Right ventricle myocardium superior (tissue), 1 donor: Measurements from ENCODE around the gene DPYD. TPM values are rescaled to one million over a fixed set of nuclear protein-coding genes. Genes with fewer than 3 reads are reported as not detected.
A peak's percentile ranks its signal among the peaks of the same experiment; 100 is the strongest.

Experiments used
- ATAC-seq: fragments of 200-7000 bp; cut with Tn5 transposase; one replicate; pipeline ENCODE4 v1.9.1; 2020; ENCODE audit warnings: mild to moderate bottlenecking; ENCODE audit not compliant: poor library complexity
- DNase-seq: peaks from one replicate; pipeline ENCODE4 v3.0.0-alpha.2; 2020
- intact Hi-C: fragments of 100-400 bp; cut with DNase I; formaldehyde crosslinking; loops from one replicate; pipeline ENCODE4 v1.11.2; 2022
- total RNA-seq: library from RNA; stranded (reverse); fragmentation: NEBNext Ultra II Directional; extraction: Animal tissue kit (Norgen Biotek cat#: 25700); gene quantifications from one replicate; pipeline ENCODE4 v1.2.1, GENCODE V29; 2021
- donor health status: DM: no; HTN: yes; CAD: no; lungs with severe emphysema.

Gene DPYD
- total RNA-seq, 1 donor from 2014 or later = 10.3 TPM

GRCh38 chr1:97451046-97451826 lies 469.6 kb downstream of the DPYD start:
- ATAC-seq (no peak), DNase-seq (no peak)
- intact Hi-C loops = no loop called here

DNA sequence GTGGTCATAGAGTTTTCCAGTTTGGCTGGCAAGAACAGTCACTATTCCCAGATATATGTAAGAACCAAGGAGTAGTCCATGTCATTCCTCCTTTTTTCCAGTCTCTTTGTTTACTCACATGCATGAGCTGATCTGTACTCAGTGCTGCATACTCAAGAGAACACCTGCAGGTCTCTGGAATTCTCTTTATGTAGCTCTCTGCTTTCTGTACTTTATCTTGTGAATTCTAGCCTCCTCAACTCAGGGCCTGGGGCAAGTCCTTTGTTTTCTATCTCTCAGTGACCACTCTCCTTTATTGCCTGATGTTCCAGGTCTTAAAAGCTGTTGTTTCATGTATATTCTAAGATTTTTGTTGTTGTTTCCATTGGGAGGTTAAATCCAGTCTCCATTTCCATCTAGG lies 478.9 kb downstream of the DPYD start:
- intact Hi-C loops = no loop called here
- no peak for DNase-seq
- ATAC-seq = no peak

GRCh38 chr1:97433824-97434177 lies 487.0 kb downstream of the DPYD start:
- ATAC-seq (no peak), DNase-seq (no peak)
- intact Hi-C loops = no loop called here

DNA sequence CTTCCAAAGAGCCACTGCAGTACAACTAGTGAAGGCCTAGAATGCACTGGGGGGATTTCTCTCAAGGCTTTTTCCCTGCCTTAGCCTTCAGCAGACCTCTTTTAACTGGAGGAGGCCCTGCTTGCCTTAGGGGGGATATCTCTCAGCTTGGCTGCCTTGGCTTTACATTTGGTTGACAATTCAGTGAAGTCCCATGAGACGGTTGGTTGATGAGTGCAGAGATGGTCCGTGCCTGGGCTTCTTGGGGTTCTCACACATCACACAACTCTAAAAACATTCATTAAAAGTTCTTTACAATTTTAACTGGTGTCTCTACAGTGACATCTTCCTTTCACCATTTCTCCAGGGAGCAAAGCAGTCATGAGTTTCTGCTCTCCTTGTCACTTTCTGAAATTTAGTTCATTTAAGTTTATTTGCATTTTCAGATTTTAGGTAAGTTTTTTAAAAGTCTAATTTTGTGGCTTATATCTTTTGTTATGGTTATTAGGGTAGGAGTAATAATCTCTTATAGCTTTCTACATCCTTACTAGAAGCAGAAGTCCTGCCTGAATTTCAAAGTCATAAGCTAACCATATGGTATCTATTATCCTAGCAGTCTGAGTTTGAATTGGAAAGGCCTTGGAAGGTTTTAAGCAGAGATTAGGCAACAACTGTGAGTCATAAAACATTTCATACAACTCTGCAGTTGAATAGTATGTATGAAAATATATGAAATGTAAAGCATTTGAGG lies 487.6 kb downstream of the DPYD start:
- DNase-seq (no peak), ATAC-seq (peak; percentile 49)
- intact Hi-C loops = no loop called here

GRCh38 chr1:97427371-97427770 lies 493.5 kb downstream of the DPYD start:
- intact Hi-C loops = no loop called here
- DNase-seq (no peak), ATAC-seq (no peak)

DNA sequence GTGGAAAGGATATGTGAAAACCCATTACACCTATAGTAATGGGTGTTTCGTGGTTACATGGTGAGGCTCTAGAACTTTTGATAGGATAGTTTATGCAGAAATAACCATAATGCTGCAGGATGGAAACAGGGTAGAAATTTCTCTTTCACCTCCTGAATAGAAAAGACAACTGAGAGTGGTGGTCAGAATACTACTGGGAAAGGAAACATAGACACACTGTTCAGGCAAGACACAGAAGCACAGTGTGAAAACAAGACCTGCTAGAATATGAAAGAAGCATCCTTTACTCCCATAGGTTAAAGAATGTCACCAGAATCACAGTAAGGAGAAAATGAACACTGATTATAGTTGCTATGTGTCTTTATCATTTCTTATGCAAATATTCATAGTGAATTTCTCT lies 496.6 kb downstream of the DPYD start:
- ATAC-seq = no peak
- intact Hi-C loops = no loop called here
- no peak for DNase-seq

- no peak for ATAC-seq
- intact Hi-C loops = no loop called here
- no peak for DNase-seq
Measured at GRCh38 chr1:97423403-97423802, 497.4 kb downstream of the DPYD start.

- ATAC-seq (no peak), DNase-seq (no peak)
- intact Hi-C loops = no loop called here
Measured at GRCh38 chr1:97417661-97418060, 503.2 kb downstream of the DPYD start.

DNA sequence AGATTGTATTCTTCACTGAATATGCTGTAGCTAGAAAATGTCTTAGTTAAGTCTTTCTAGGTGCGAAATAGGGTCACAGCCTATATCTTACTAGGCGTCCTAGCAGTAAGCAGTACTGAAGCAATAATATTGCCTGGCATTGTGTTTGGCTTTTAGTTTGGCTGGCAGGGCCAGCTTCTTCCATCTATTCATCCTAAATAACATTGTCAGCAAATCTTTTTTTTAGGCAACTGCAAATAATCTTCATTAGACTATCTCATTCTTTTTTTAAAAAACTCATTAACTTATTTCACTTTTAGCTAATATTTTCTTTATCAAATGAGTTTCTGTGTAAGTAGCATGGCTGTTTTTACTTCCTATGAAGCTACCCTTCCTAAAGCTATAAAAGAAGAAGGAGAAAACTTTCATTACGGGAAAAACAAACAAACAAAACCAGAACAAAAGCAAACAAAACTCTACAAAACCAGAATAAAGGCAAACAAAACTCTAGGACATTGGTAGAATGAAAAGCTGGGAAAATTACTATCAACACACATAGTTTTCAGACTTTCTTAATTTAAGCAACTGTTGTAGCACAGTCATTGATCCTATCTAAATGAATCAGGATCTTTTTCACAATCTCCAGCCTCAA lies 506.0 kb downstream of the DPYD start:
- intact Hi-C loops = no loop called here
- DNase-seq (no peak), ATAC-seq (no peak)

- DNase-seq = no peak
- intact Hi-C loops = no loop called here
- no peak for ATAC-seq
Measured at GRCh38 chr1:97412737-97413136, 508.1 kb downstream of the DPYD start.

- ATAC-seq = no peak
- intact Hi-C loops = no loop called here
Measured at GRCh38 chr1:97412166-97412565, 508.7 kb downstream of the DPYD start.

GRCh38 chr1:97396463-97396862 lies 524.4 kb downstream of the DPYD start:
- intact Hi-C loops = no loop called here
- DNase-seq (no peak), ATAC-seq (no peak)

More at GRCh38 chr1:97412166-97412565, 508.7 kb downstream of the DPYD start:
- no peak for DNase-seq

GRCh38 chr1:97392701-97393100 lies 528.1 kb downstream of the DPYD start:
- intact Hi-C loops = no loop called here
- ATAC-seq (no peak), DNase-seq (no peak)

- DNase-seq (no peak), ATAC-seq (no peak)
- intact Hi-C loops = no loop called here
Measured at GRCh38 chr1:97385536-97386277, 535.1 kb downstream of the DPYD start.

- intact Hi-C loops = no loop called here
- DNase-seq (no peak), ATAC-seq (no peak)
Measured at GRCh38 chr1:97384294-97384968, 536.4 kb downstream of the DPYD start.

GRCh38 chr1:97383797-97384196 lies 537.0 kb downstream of the DPYD start:
- intact Hi-C loops = no loop called here
- DNase-seq (no peak), ATAC-seq (no peak)

DNA sequence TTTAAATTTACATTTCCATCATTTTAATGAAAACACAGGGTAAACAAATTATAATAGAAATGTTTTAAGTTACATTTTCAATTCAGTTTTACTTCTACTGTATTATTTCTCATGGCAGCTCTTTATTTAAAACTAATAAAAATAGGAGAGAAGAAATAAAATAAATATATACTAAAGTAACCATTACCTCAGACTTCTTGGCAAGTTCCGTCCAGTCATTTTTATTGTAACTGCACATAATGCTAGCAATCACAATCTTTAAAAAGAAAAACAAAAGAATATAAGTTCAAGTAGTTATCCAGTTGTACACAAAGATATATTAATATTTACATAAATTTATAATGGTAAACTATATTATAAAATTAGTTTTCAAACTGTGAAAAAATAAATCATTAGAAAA lies 538.6 kb downstream of the DPYD start:
- intact Hi-C loops = no loop called here
- DNase-seq = no peak
- ATAC-seq = no peak

GRCh38 chr1:97379387-97380075 lies 541.3 kb downstream of the DPYD start:
- no peak for DNase-seq
- intact Hi-C loops = no loop called here
- no peak for ATAC-seq
